A549 (cell line): ENCODE results near the gene TENT5A. TPM values are rescaled to one million over a fixed set of nuclear protein-coding genes. Genes with fewer than 3 reads are reported as not detected.

Experiments
- ATAC-seq, 2 experiments: fragments of 200-7000 bp in 1 of 2; fragments of >200 bp in 1 of 2; cut with Nextera tagmentation in 1 of 2; cut with Tn5 transposase in 1 of 2; 3 replicates each; pipeline versions ENCODE4 v1.8.0 to v1.9.1; 2018 to 2020; ENCODE audit warnings: mild to moderate bottlenecking in 1 of 2, moderate library complexity in 1 of 2
- CTCF ChIA-PET: fragments of 300-600 bp; sonication (Branson Sonifier 250); formaldehyde crosslinking; extraction: SDS; loops from one replicate; lab custom pipeline; 2021; ENCODE audit warnings: antibody characterized with exemption, inconsistent platforms; lab: Yijun Ruan, JAX
- POLR2A ChIA-PET: fragments of 350-600 bp; formaldehyde crosslinking; extraction: SDS; loops from one replicate; lab custom pipeline; 2021; ENCODE audit warnings: antibody characterized with exemption, inconsistent platforms; lab: Yijun Ruan, JAX
- DNase-seq, 2 experiments: peaks; one replicate each; pipeline versions ENCODE4 v3.0.0 to v3.0.0-alpha.2; 2011 to 2016; ENCODE audit warnings: low read depth in 1 of 2, low spot score in 1 of 2
- FAIRE-seq: peaks from 2 replicates; lab custom pipeline; 2011; peaks lifted over from hg19 to GRCh38; lab: Jason Lieb, UNC
- H3K27ac ChIP-seq, 2 experiments: fragments of >200 bp; sonication (Bioruptor Twin); formaldehyde crosslinking; 3 replicates each; pipeline ENCODE4 v1.5.1; 2016 to 2017
- H3K4me1 ChIP-seq: fragments of >200 bp; sonication (Bioruptor Twin); formaldehyde crosslinking; 3 replicates; pipeline ENCODE4 v1.6.1; 2016
- H3K4me2 ChIP-seq: fragments of >200 bp; sonication (Bioruptor Twin); formaldehyde crosslinking; 3 replicates; pipeline ENCODE4 v1.6.1; 2016
- H3K4me3 ChIP-seq: fragments of >200 bp; sonication (Bioruptor Twin); formaldehyde crosslinking; 3 replicates; pipeline ENCODE4 v1.5.1; 2016
- H3K9me3 ChIP-seq: fragments of >200 bp; sonication (Bioruptor Twin); formaldehyde crosslinking; 3 replicates; pipeline ENCODE4 v1.6.1; 2016
- BHLHE40 ChIP-seq: IDR thresholded peaks from 2 replicates; pipeline ENCODE4 v1.6.1; 2012; ENCODE audit warnings: low read depth, low read length, inconsistent platforms
- CEBPB ChIP-seq, 2 experiments: fragments of >200 bp in 1 of 2; sonication (Bioruptor Twin) in 1 of 2; formaldehyde crosslinking in 1 of 2; IDR thresholded peaks; 2 replicates each; pipeline ENCODE4 v1.6.1; 2012 to 2016
- CHD4 ChIP-seq: fragments of 200-600 bp; sonication (generic); IDR thresholded peaks from 2 replicates; pipeline ENCODE4 v1.6.1; 2016; ENCODE audit warnings: antibody characterized with exemption, mild to moderate bottlenecking, borderline replicate concordance
- CTCF ChIP-seq: fragments of >200 bp; sonication (Bioruptor Twin); formaldehyde crosslinking; IDR thresholded peaks from 3 replicates; pipeline ENCODE4 v1.5.1; 2016
- ESRRA ChIP-seq: fragments of 150-350 bp; IDR thresholded peaks from 2 replicates; pipeline ENCODE4 v1.6.1; 2014; ENCODE audit warnings: mild to moderate bottlenecking, low read length, borderline replicate concordance
- FOSB ChIP-seq: fragments of 250-450 bp; sonication (Bioruptor Pico); IDR thresholded peaks from 2 replicates; pipeline ENCODE4 v1.5.0; 2020; ENCODE audit warnings: mild to moderate bottlenecking, moderate library complexity
- HDAC2 ChIP-seq: fragments of 200-600 bp; sonication (generic); IDR thresholded peaks from 2 replicates; pipeline ENCODE4 v1.6.1; 2016
- HES2 ChIP-seq: fragments of >200 bp; sonication (Bioruptor Twin); formaldehyde crosslinking; IDR thresholded peaks from 2 replicates; pipeline ENCODE4 v1.6.1; 2016
- HOXB5 ChIP-seq: fragments of 250-450 bp; sonication (Bioruptor Pico); IDR thresholded peaks from 2 replicates; pipeline ENCODE4 v1.5.0; 2020; ENCODE audit warnings: mild to moderate bottlenecking, moderate library complexity
- JUN ChIP-seq, 2 experiments: fragments of >200 bp; sonication (Bioruptor Twin); formaldehyde crosslinking; IDR thresholded peaks; 2 replicates in 1 of 2; 3 replicates in 1 of 2; pipeline ENCODE4 v1.6.1; 2016 to 2017
- JUNB ChIP-seq: fragments of >200 bp; sonication (Bioruptor Twin); formaldehyde crosslinking; IDR thresholded peaks from 2 replicates; pipeline ENCODE4 v1.6.1; 2016
- MAX ChIP-seq: IDR thresholded peaks from 2 replicates; pipeline ENCODE4 v1.6.1; 2012
- POLR2A ChIP-seq: IDR thresholded peaks from 2 replicates; pipeline ENCODE4 v1.6.1; 2012; ENCODE audit warnings: mild to moderate bottlenecking, low read length
- RAD21 ChIP-seq, 2 experiments: fragments of >200 bp in 1 of 2; sonication (Bioruptor Twin) in 1 of 2; formaldehyde crosslinking in 1 of 2; IDR thresholded peaks in 1 of 2; conservative IDR thresholded peaks in 1 of 2; 2 replicates in 1 of 2; 3 replicates in 1 of 2; pipeline ENCODE4 v1.6.1; 2012 to 2018; ENCODE audit warnings: inconsistent platforms in 1 of 2
- RFX5 ChIP-seq: fragments of 450-650 bp; IDR thresholded peaks from 2 replicates; pipeline ENCODE4 v1.7.1; 2014; ENCODE audit warnings: antibody characterized with exemption, mild to moderate bottlenecking, moderate library complexity
- RNF2 ChIP-seq: fragments of 200-600 bp; sonication (generic); IDR thresholded peaks from 2 replicates; pipeline ENCODE4 v1.6.1; 2016; ENCODE audit warnings: low read depth, mild to moderate bottlenecking, antibody characterized with exemption, moderate library complexity, borderline replicate concordance
- SMC3 ChIP-seq: fragments of >200 bp; sonication (Bioruptor Twin); formaldehyde crosslinking; IDR thresholded peaks from 3 replicates; pipeline ENCODE4 v1.6.1; 2018; ENCODE audit warnings: inconsistent platforms
- ZSCAN20 ChIP-seq: fragments of 250-450 bp; sonication (Bioruptor Pico); IDR thresholded peaks from 2 replicates; pipeline ENCODE4 v1.8.0; 2022; ENCODE audit warnings: mild to moderate bottlenecking, moderate library complexity
- WGBS: methylation state at CpG from one replicate; pipeline ENCODE4 v1.1.6; 2017; ENCODE audit errors: missing lambda C conversion rate; 5-methylcytosine and 5-hydroxymethylcytosine counted together
- polyA plus RNA-seq, 4 experiments: library from polyadenylated mRNA; depleted of rRNA in 3 of 4; stranded (reverse); fragments of >200 nt; fragmentation: RNase III in 1 of 4; extraction: RNeasy Plus Mini Kit Qiagen cat#74134 plus additional on column Dnase treatment in 1 of 4; gene quantifications; 2 replicates in 3 of 4; 3 replicates in 1 of 4; pipeline ENCODE4 v1.2.3, GENCODE V29; 2011 to 2017
- TF ChIP-seq, protein P1 (sequence below): IDR thresholded peaks from 2 replicates; pipeline ENCODE4 v1.6.1; 2012; ENCODE audit warnings: low read depth, borderline replicate concordance

TENT5A gene
- polyA plus RNA-seq, 2 of the 4 experiments (the other 2 are of a cell fraction): 1.1 to 1.8 TPM

- peak overlapping the region; percentile 84 to 90 for H3K27ac ChIP-seq
- H3K4me2 ChIP-seq: peak overlapping the region; percentile 96
- DNase-seq (peak; percentile 26 to 51), ATAC-seq (peak; percentile 65 to 75), FAIRE-seq (no peak)
- 0 out of 3 replicates have a peak, but pooled peaks cover 2% of the 10 kb centered on the region for H3K4me1 ChIP-seq
- WGBS: 61% methylated on average over 16 of the region's 43 CpGs
- POLR2A ChIA-PET: interaction anchor here (1.6 to 2.2 kb wide), 3 partner anchors 13 to 391 kb away, joined by 4 to 12 read pairs (median 5); no protein-coding TSS in a partner anchor
- H3K4me3 ChIP-seq: peak overlapping the region; percentile 87
- TF ChIP-seq FOSB (CRISPR knock-in tag) (no peak), SMC3 (peak; percentile 60), RAD21 (conservative IDR thresholded peaks at IDR 0.05 in 1 of 2, IDR thresholded peaks at IDR 0.05 in 1 of 2) (peak; percentile 59 to 76), JUNB (no peak), HES2 (no peak), HDAC2 (no peak), CTCF (peak; percentile 43)
- no peaks in the 10 kb centered on the region for H3K9me3 ChIP-seq
- CTCF ChIA-PET: interaction anchor here (0.5 to 1.2 kb wide), 9 partner anchors 9 to 1627 kb away, joined by 3 to 4 read pairs (median 3); no protein-coding TSS in a partner anchor
These were observed 1.5 kb upstream of the TENT5A start for GRCh38 chr6:81753711-81754577.

- Histone ChIP-seq H3K4me2 (peak overlapping the region; percentile 96), H3K4me1 (0 out of 3 replicates have a peak, but pooled peaks cover 2% of the 10 kb centered on the region), H3K4me3 (peak overlapping the region; percentile 87), H3K9me3 (no peaks in the 10 kb centered on the region), H3K27ac (peak overlapping the region; percentile 84 to 90)
- no peak for FAIRE-seq
- DNase-seq: peak; percentile 70 to 75
- ChIA-PET CTCF (interaction anchor here (0.7 to 1.2 kb wide), 9 partner anchors 9 to 1149 kb away, joined by 3 to 5 read pairs (median 3); no protein-coding TSS in a partner anchor), POLR2A (interaction anchor here (1.6 to 2.2 kb wide), 3 partner anchors 14 to 391 kb away, joined by 4 to 12 read pairs (median 5); no protein-coding TSS in a partner anchor)
- TF ChIP-seq MAX (peak; percentile 87), ESRRA (no peak), BHLHE40 (peak; percentile 39; the same call in 1 of the 2 replicates), RFX5 (0 out of 2 replicates have a peak, but pooled peaks have one; percentile 16), POLR2A (peak; percentile 66), HOXB5 (CRISPR knock-in tag) (no peak)
- TF ChIP-seq, protein P1, sequence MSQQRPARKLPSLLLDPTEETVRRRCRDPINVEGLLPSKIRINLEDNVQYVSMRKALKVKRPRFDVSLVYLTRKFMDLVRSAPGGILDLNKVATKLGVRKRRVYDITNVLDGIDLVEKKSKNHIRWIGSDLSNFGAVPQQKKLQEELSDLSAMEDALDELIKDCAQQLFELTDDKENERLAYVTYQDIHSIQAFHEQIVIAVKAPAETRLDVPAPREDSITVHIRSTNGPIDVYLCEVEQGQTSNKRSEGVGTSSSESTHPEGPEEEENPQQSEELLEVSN: peak; percentile 86
- WGBS: 2% methylated on average over 22 of the region's 63 CpGs
- ATAC-seq: peak; percentile 85 to 92
These were observed 635 bp upstream of the TENT5A start for GRCh38 chr6:81752921-81753710.

DNA sequence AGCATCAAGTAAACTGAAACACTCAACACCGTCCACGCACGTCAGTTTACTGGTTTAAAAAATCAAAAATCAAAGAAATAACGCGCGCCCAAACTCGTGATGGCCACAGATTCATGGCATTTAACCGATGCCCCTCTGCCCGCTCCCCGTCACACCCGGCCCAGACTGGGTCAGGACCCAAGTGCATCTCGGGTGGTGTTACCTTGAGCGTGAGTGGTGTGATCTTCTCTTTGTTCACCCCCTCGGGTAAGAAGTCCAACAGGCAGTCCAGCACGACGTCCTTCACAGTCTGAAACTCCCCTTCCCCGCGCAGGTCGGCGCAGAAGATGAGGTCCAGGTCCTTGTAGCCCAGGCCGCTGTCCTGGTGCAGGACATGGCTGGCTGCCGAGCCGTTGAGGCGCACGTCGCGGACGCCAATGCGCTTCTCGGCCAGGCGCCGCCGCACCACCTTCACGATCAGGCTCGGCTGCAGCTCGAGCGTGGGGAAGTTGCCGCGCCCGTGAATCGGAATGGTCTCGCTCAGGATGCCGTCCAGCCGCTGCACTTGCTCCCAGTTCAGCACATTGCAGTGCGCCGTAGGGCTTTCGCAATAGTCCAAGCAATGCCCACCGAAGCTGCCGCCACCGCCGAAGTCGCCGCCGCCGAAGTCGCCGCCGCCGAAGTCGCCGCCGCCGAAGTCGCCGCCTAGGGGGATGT lies 945 bp downstream of the TENT5A start:
- DNase-seq (peak; percentile 2 to 14), FAIRE-seq (no peak), ATAC-seq (peak; percentile 1; a peak in 3 of 6 replicates)
- peak overlapping the region; percentile 96 for H3K4me2 ChIP-seq
- no peaks in the 10 kb centered on the region for H3K9me3 ChIP-seq
- peak overlapping the region; percentile 84 to 90 for H3K27ac ChIP-seq
- CTCF ChIA-PET: interaction anchor here (0.6 kb wide), 1 partner anchor 1537 kb away, joined by 3 read pairs; no protein-coding TSS in a partner anchor
- peak overlapping the region; percentile 87 for H3K4me3 ChIP-seq
- 80% methylated on average over 13 of the region's 65 CpGs for WGBS
- 0 out of 3 replicates have a peak, but pooled peaks cover 2% of the 10 kb centered on the region for H3K4me1 ChIP-seq
- POLR2A ChIA-PET: interaction anchor here (2.2 kb wide), 1 partner anchor 393 kb away, joined by 5 read pairs; no protein-coding TSS in a partner anchor
- TF ChIP-seq CTCF (no peak), CHD4 (no peak), BHLHE40 (no peak), ESRRA (no peak), RNF2 (no peak), ZSCAN20 (CRISPR knock-in tag) (no peak), JUN (IDR thresholded peaks at IDR 0.05) (no peak), CEBPB (IDR thresholded peaks at IDR 0.05) (peak in 1 of 2 experiments; percentile 52; a peak in 1 of 4 replicates)
